ENCODE data around the gene RBM20.

The RBM20 gene

DNA sequence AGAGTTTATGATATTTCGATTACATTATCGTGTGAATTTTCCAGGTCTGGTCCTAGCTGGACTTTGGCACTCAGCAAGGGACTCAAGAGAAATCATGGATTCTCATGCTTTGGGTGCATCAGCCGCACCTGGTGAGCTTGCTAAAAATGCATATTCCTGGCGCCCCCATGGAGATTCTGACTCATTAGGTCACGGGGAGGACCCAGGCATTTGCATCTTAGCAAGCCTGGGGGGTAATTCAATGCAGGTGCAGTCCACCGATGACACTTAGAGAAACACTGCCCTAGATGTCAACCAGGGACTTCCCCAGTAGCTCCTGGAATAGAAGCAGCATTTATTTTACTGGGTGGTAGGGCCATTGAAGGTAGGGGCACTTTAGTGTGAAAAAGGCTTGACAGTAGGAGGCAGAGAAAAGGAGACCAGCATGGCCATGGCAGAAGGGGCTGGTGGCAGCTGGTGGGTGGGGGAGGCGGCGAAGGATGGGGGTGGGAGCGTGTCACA is 197.7 kb downstream of the RBM20 start:
- no peak for DNase-seq

DNA sequence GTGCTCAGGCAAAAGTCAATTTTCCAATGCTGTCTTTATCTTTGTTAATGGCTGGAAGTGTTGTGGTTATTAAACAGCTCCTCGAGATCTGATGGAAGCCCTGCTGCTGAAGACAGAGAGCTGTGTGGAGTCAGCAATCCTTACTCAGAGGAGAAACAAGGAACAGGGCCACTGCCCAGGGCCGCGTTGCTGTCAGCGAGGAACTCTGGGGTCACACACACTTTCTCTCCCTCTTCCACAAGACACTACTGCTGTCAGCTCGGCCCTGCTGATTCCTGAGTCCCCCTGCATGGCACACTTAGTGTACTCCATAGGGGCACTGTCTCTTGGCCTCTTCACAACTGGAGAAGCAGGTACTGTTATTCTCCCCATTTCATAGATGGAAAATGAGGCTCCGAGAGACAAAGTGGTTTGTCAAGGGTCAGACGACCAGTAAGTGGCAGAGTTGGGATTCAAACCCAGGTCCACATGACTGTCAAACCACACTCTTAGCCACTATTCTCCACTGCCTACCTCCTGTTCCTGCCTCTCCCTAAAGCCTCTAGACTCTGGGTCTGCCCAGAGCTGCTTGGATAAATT is 198.3 kb downstream of the RBM20 start:
- DNase-seq, result no peak

DNA sequence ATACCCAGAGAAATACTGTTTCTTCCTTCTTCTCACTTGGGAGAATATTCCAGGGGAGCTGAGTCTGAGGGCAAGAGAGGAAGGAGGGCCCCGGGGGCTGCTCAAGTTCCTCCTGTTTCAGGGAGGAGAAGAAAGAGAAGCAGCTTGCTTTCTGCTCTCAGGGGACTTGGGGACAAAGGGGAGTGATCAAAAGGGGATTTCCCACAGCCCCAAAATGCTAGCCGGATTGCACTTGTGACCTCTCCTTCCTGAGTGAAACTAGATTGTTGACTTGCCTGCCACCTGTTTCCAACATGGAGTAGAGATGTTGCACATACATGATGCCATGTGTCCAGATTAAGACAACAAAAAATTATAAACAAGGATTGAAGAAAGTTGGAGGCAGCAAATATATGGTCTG is 198.9 kb downstream of the RBM20 start:
- DNase-seq, result no peak

DNA sequence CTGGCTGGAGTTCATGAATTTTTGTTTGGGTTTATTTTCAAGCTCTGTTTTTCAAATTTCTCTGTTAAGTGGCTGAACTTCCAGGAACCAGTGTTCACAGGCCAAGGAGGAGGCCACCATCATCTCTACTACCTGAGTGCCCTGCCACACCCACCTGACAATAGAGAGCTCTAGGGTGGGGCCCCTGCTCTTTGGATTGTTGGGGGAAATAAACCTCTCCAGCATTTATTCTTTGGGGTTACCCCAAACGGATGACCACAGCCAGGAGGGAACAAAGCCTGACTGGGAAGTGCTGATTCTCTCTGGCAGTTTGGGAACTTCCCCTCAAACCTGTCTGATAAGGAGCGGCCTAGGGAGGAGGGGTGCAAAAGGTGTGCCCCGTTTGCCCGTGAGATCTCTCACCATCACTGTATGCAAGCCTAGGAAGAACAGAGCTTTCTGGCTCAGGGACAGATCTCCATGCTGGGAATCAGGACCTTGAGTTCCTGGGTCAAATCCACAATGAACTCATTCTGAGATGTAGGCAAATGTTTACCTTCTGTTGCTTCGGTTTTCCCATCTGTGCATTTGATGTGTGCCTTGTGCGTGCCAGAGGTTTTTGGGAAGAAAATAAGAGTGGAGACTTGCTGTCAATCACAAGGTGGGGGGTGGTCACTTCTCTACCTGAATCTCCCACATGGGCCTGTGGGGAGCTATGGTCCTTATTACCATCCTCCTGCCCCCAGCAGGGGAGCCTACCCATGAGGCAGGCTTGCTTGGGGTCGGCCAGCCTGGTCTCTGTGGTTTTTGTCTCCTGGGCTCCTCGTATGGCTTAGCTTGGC is 199.9 kb downstream of the RBM20 start:
- no peak for DNase-seq

DNA sequence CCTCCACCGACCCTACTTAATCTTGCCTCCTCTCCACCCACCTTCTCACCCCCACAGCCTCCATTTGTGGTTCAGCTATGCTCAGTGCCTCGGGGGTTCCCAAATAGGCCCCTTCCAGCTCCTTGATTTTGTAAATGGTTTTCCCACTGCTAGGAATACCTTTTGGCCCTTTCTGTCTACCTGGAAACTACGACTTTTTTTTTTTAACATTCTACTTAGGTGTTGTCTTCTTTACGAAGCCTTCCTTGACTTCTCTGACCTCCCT is 200.4 kb downstream of the RBM20 start:
- no peak for DNase-seq

DNA sequence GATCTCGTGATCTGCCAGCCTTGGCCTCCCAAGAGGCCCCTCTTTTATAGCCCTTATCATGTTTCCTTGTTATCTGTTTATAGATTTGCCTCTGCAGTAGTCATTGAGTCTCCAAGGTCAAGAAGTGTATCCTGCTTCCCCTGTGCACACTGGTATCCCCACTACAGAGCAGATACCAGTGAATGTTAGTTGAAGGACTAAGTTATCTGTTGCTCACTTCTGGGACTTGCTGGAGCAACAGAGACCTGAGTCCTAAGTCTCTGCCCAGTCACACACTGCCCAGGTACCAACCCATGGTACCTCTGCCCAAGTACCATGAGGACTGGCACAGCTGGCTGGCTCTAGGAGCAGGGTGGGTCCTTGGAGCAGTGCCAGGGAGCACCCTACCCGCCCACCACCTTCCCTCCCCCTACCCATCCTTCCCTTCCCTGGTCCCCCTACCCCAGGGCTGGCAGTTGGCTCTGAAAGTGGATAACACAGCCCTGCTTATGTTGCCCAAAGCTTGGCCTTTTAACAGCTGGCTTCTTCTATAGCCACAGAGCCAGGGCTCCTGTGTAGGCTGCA is 201.1 kb downstream of the RBM20 start:
- no peak for DNase-seq

DNA sequence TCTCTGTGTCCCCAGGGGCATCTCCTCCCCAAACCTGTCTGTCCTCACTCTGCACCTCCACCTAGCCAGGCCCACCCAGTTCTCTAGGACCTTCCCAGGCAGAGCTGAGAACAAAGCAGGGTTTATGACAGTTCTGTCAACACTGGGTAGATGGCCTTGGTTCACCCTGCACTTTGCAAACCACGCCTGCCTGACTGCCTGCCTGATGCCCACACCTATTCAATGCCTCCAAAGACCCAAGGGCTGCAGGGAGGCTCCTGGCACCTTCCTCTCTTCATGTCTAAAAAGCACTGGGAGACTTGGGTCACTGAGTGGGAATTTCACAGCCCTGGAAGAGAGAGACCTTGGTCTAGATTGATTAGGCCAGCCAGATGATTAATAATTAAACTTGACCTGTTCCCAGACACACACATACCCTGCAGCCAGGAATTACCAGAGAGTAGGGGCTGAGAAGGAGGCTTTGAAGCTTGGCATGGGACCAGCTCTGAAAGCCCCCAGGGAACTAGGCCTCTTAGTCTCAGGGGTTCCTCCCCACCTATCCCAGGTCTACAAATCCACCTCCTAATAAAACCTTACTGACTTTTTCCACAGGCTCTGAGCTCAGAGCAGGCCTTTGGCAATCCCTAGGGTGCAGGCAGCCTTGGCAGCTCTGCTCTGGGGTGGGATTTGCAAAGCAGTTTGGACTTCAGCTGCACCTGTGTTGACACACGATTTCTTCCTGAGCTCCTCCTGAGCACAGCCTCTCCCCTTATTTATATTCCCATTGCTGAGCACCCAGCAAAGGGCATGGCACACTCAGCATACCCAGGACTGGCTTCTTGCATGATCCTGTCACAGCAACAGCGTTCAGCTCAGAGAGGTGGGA is 201.9 kb downstream of the RBM20 start:
- no peak for DNase-seq

DNA sequence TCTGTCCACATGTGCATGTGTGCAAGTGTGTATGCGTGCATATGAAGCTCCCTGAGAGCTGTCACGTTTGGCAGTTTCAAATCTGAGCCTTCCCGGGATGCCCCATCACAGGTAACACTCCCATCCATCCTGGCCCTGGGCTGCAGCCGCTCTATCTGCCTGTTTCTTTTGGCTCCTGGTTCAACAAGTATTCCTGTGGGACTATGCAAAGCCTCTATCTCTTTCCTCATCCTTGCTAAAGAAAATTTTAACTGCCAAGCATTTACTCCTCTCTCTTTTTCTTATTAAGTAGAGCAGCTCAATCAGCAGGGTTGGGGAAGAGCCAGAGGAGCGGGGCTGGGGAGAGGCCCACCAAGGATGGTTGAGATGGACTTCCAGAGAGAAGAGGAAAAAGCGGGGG is 203.2 kb downstream of the RBM20 start:
- DNase-seq, result no peak

DNA sequence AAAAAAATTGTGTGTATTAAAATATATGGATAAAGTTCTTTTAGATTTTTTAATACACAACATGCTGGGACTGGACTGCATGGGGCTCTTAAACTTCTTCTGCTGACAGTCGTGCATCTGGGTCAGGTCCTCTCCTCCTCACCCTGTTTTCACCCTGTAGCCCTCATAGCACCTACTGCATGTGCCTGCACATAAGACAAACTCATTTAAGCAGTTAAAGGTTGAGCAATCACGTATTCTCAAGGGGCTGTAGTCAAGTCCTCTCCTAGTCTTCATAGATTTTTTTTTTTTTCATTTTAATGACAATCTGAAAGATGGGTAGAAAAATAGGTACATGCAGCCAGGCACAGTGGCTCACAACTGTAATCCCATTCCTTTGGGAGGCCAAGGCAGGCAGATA is 204.0 kb downstream of the RBM20 start:
- no peak for DNase-seq

DNA sequence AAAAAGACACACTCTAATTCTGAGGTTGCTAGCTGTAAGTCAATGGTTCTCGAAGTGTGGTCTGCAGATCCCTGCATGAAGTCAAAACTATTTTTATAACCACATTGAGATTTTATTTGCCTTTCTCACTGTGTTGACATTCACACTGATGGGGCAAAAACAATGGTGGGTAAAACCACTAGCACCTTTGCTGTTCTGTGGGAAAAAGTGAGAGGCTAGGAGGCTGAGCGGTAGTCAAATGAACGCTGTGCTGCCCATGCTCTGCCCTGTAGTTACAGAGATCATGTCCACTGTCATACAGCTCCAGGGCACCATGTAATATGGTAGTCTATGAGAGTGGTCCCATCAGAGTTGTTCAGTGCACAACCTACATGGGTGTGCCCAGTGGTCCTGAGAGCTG is 206.0 kb downstream of the RBM20 start:
- no peak for DNase-seq

DNA sequence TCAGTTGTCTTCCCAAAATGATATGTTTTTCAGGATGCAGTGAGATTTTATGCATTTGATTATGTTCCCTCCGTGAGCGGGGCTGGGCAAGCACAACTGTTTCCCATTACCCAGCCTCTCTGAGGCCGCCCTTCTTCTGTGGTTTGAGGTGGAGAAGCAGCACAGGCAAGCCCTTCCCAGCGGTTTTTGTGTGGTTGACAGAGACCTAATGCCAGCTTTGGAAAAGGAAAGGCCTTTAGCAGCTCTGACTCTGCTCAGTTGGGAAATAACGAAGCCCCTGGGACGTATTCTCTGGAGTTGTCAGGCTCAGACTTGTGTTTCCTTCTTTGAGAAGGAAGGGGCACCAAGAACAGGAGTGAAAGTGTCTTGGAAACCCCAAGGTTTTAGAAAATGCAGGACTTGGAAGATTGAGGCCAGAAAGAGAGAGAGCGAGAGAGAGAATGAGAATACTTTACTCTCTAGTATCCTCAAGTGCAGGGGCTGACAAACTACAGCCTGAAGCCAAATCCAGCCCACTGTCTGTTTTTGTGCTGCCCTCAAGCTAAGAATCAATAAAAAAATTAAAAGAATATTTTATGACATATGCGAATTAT is 207.0 kb downstream of the RBM20 start:
- DNase-seq, result no peak

DNA sequence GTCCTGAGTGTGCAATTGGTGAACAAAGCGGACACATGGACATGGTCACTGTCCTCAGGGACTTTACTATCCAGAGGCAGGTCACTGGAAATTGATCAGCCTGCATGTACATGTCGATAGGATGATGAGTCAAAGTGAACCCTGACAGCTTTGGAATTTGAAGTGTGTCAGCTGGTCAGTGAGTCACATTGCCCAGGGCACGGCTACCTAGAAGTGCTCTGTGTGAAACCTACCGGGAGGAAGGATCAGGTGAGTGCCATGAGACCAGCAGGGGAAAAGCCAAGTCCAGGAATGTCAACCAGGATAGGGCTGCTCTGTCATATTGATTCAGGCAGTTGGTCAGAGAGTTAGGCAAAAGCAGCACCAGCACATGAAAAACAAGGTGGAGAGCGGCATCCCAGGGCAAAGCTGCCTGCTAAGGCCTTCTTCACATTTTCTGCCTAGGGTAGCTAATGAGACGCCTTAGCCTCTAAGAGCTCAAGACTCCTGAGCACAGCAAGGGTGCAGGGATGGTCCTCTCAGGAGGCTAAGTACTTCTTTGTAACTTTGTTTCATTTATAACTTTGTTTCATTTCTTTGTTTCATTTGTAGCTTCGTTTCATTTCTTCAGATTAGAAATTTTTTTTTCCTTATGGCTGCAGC is 208.2 kb downstream of the RBM20 start:
- no peak for DNase-seq

DNA sequence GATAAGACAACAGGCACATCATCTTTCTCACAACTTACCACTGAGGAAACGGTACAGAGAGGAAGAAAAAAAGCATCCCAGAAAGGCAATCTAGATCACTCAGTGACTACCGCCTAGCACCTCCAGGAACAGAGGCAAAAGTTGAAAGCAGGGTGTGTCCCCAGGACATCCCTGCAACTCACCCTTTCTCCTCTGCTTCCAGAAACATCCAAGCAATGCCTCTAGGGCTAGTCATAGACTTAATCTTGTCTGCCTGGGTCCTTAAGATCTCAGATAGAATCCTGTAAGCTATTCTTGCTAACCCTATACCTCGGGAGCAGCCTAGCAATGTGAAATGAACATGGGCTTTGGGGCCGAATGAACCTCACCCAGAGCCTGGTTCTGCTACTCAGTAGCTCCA is 208.8 kb downstream of the RBM20 start:
- DNase-seq, result no peak

DNA sequence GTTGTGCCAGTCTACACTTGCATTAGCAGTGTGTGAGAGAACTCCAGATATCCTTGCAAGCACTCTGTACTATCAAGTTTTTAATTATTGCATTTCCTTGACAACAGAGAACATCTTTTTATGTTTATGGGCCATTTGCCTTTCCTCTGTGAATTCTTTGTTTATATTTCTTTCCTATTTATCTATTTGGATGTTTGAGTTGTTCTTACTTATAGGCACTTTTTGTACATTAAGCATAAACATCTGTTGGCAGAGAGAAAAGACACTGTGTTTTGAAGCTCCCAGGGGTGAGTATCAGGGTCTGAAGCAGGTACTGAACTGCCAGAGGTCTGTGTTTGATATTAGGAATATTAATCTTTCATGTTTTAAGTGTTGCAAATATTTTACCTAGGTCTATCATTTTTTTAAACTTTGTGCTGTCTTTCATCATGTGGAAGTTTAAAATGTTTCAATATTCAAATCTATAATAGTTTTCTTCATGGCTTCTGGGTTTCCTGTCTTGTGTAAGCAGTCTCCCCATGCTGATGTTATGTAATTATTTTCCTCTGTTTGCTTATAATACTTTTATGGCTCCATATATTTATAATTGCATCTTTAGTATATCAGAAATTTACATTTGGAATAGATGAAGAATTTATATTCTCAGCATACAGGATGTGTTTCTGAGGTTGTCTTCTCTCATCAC is 209.9 kb downstream of the RBM20 start:
- DNase-seq, result no peak

DNA sequence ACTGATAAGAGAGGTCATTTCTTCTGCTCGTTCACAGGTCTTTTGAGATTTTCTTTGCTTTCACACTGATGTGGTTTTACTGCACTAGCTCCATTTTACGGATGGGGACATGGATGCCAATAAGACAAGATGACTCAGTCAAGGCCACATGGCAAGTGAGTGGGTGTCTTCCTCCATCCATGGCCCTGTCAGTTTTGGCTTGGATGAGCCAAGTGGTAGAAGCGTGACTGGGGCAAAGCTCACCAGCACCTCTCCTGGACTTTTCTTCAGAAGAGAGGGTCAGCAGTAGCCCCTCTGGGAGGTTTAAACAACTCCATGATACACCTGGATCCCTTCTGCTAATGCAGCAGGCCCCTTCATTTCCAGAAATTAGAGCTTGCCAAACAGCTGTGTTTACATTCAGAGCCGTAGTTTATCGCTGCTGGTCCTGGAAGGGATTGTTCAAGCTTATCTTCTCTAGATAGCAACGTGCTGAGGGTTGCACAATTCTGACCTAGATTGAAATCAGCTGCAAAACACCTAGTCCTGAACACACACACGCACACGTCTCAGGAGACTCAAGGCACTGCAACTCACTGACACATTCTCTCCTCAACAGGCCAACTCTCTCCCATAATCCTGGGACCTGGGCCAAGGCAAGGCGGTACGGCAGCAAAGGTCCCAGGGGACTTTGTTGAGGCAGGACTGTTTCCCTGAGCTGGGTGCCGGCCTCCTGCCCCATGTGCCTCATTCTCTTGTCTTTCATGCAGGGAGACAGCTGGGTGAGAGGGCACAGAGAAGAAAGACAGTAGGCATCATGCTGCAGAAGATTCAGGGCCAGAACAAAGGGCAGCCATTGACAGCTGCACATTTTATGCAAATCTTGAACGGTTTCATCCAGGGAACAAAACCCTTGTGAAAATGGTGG is 213.4 kb downstream of the RBM20 start:
- no peak for DNase-seq

DNA sequence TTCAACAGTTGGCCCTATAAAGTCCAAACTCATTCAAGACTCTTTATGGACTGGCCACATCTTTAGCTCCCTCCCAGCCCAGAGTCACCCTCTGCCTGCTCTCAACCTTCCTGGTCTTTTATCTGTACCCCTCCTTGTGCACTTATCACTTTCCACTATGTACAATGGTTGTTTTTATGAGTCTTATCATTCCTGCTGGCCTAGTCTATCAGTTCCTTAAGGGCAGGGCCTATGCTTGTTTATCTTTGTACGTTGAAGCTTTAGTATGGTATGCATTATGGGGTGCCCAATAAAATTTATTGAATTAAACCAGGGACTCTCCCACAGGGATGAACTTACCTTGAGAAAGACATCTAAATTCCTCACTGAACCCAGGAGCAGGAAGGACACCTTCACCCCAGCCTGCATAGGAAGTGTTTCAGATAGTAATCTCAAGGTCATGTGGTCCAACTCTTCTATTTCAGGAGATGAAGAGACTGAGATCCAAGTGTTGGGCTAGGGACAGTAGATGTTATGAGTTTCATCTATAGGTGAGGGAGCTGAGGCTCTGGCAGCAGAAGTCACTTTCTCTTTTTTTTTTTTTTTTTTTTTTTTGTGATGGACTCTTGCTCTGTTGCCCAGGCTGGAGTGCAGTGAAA is 214.3 kb downstream of the RBM20 start:
- DNase-seq, result no peak

DNA sequence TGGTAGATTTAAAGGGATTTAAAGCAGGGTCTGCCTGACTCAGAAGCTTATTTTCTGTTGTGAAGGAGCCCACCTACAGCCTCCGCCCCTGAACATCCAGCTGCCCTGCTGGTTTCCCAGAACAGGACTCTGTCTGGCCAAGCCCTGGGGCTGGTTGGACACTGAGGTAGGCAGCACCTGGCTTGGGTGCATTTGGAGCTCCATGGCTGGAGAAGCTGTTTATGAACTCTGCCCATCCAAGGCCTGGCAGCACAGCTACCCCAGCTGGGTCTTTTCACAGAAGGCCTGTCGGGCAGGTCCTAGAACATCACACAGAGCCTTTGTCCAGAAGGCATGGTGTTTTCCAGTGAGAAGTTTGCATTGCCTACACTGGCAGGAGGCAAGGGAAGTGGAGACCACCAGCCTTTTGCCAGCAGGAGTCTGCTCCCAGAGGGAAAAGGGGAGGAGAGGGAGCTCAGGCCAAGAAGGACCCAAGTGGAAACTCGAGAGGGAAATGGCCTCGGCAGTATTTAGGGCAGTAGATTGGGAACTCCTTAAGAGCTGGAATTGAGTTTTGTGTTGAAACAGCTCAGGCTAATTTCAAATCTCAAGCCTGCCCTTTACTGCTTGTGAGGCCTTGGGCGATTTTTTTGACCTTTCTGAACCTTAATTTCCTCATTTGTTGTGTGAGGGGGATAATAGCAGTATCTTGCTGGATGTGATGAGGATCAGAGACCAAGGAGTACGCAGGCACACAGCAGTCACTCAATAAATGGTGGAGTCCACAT is 215.3 kb downstream of the RBM20 start:
- no peak for DNase-seq

DNA sequence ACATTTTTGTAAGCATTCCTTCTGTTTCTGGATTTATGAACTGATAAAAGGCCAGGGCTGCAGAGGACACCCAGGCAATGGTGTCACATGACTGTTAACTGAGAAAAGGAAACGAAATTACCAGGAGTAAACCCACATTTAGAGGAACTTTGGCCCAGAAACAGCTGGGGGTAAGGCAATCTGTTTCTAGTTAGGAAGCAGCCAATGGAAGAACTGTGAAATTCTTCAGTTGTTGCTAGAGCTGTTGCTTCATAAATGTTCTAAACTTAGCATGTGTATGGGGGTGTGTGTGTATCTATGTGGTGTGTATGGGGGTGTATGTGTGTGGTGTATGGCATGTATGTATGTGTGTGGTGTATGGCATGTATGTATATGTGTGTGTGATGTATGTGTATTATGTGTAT is 215.8 kb downstream of the RBM20 start:
- DNase-seq, result no peak

DNA sequence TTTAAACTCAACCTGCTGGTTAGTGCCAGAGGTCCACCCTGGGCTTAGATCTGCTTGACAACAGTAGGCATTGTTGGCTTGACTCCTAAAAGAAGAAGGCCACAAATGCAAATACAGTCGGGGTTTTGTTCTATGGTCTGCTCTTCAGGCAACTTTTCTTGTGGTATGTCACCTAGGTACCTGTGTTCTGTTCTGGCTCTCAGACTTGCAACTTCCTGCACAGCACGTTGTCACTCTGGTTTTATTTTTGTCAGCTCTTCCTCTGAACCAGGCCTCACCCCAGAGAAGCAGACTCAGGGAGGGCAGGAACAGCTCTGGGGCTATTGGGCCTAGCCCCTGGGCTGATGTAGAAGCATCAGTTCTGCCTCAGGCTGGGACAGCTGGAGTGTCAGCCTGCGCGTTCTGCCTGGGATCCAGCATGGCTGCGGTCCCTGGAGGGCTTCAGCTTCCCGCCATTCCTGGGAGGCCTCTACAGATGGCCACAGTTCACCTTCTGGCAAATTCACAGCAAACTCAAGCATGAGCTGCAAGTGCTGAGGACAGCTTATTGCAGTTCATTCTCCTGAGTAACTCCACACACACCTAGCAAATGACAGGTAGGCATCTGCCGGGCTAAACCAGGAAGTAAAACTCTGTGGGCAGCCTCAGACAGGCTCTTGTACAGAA is 216.6 kb downstream of the RBM20 start:
- DNase-seq, result no peak

All from stimulated activated CD4-positive, alpha-beta T cell treated with anti-CD3 and anti-CD28 coated beads, Interleukin-2, amount 100 ng/mL, for 48 hours (primary cell).